GM21526 (cell line): ENCODE results near the gene SMAD4.
"Not testable (repeated sequence)": the region's sequence is repeated elsewhere in the genome, so short reads cannot be mapped to it uniquely, and the experiment has no call there.

Experiments used
- ATAC-seq: cut with Tn5 transposase; IDR thresholded peaks from one replicate; pipeline ENCODE4 v1.9.1; 2021; ENCODE audit warnings: moderate library complexity; ENCODE audit not compliant: unreplicated experiment, low FRiP score

Gene SMAD4

GRCh38 chr18:51029694-51030536 lies at the start of gene SMAD4:
SMAD4 (plus strand) TSS chr18:51030213; CDS start chr18:51047047, 16,834 bp downstream.
- ATAC-seq = peak; percentile 80

GRCh38 chr18:50981381-50981780 lies 48.6 kb upstream of the SMAD4 start:
- no peak for ATAC-seq

GRCh38 chr18:50982086-50982801 lies 47.8 kb upstream of the SMAD4 start:
- no peak for ATAC-seq

- ATAC-seq = no peak
Measured at GRCh38 chr18:50982802-50983179, 47.2 kb upstream of the SMAD4 start.

GRCh38 chr18:50986360-50987087 lies 43.5 kb upstream of the SMAD4 start:
- ATAC-seq = no peak

GRCh38 chr18:50987261-50987660 lies 42.8 kb upstream of the SMAD4 start:
- ATAC-seq = no peak

- no peak for ATAC-seq
Measured at GRCh38 chr18:50989711-50990110, 40.3 kb upstream of the SMAD4 start.

GRCh38 chr18:50992351-50992762 lies 37.7 kb upstream of the SMAD4 start:
- no peak for ATAC-seq

GRCh38 chr18:50994031-50994430 lies 36.0 kb upstream of the SMAD4 start:
- no peak for ATAC-seq

- not testable (repeated sequence) for ATAC-seq
Measured at GRCh38 chr18:51003174-51003573, 26.8 kb upstream of the SMAD4 start.

GRCh38 chr18:51006061-51006818 lies 23.8 kb upstream of the SMAD4 start:
- no peak for ATAC-seq

- ATAC-seq = no peak
Measured at GRCh38 chr18:51006948-51007789, 22.8 kb upstream of the SMAD4 start.

- ATAC-seq = no peak
Measured at GRCh38 chr18:51007790-51008139, 22.2 kb upstream of the SMAD4 start.

GRCh38 chr18:51009072-51009471 lies 20.9 kb upstream of the SMAD4 start:
- ATAC-seq = no peak

- no peak for ATAC-seq
Measured at GRCh38 chr18:51010218-51010617, 19.8 kb upstream of the SMAD4 start.

GRCh38 chr18:51011709-51012108 lies 18.3 kb upstream of the SMAD4 start:
- no peak for ATAC-seq

- ATAC-seq = no peak
Measured at GRCh38 chr18:51012441-51012840, 17.6 kb upstream of the SMAD4 start.

GRCh38 chr18:51013259-51013658 lies 16.8 kb upstream of the SMAD4 start:
- ATAC-seq = no peak

GRCh38 chr18:51017140-51017879 lies 12.7 kb upstream of the SMAD4 start:
- no peak for ATAC-seq
